GM18858 (cell line): Measurements from ENCODE around the gene TMPRSS9.
"Not testable (repeated sequence)": the region's sequence is repeated elsewhere in the genome, so short reads cannot be mapped to it uniquely, and the experiment has no call there.

Experiments
- ATAC-seq: cut with Tn5 transposase; IDR thresholded peaks from one replicate; pipeline ENCODE4 v1.9.1; 2021; ENCODE audit not compliant: unreplicated experiment

TMPRSS9 gene

GRCh38 chr19:2416321-2417097 lies 56.4 kb downstream of the TMPRSS9 start:
- ATAC-seq, result no peak

DNA sequence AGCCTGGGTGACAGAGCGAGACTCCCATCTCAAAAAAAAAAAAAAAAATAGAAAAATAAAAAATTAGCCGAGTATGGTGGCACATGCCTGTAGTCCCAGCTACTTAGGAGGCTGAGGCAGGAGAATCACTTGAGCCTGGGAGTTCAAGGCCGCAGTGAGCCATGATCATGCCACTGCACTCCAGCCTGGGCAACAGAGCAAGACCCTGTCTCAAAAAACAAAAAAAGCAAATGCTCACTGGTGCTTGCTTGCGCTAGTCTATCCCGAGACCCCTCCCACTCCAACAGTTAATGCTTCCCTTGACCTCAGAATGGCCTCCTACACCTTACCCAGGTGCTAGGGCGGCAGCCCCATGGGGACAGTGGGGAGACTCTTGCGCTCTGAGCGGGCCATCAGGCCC lies 57.4 kb downstream of the TMPRSS9 start:
- not testable (repeated sequence) for ATAC-seq

DNA sequence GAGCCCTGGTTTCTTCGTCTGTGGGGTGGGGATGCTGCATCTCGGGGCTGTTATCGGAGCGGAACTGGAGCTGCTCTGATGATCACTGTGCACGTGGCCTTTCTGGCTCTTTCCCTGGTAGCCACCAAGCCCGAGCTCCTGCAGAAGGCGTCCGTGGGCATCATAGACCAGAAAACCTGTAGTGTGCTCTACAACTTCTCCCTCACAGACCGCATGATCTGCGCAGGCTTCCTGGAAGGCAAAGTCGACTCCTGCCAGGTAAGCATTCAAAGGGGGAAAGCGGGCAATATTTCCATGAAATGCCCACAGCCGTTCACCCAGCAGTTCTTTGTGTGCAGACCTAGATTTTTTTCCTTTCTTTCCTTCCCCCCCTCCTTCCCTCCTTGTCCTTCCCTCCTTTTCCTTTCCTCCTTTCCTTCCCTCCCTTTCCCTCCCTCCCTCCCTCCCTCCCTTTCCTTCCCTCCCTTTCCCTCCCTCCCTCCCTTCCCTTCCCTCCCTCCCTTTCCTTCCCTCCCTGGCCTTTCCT lies 57.9 kb downstream of the TMPRSS9 start:
- no peak for ATAC-seq

GRCh38 chr19:2419754-2420153 lies 59.7 kb downstream of the TMPRSS9 start:
- no peak for ATAC-seq

DNA sequence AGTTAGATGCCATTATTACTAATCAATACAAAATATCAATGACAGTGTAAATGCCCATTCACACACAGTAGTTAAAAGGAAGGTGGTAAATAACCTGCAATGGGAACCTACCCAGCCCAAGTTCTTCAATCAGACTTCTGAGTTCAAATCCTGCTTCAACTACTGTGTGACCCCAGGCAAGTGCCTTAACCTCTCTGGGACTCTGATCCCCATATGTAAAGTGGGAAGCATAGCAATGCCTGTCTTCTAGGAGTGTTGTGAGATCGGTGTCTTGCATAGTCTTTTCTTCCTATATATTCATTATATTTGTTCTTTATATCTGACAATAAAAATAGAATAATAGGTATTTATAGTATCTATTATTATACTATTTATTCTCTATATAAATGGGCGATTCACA lies 60.4 kb downstream of the TMPRSS9 start:
- no peak for ATAC-seq

- ATAC-seq, result no peak
These were observed 61.7 kb downstream of the TMPRSS9 start for GRCh38 chr19:2421581-2422306.

DNA sequence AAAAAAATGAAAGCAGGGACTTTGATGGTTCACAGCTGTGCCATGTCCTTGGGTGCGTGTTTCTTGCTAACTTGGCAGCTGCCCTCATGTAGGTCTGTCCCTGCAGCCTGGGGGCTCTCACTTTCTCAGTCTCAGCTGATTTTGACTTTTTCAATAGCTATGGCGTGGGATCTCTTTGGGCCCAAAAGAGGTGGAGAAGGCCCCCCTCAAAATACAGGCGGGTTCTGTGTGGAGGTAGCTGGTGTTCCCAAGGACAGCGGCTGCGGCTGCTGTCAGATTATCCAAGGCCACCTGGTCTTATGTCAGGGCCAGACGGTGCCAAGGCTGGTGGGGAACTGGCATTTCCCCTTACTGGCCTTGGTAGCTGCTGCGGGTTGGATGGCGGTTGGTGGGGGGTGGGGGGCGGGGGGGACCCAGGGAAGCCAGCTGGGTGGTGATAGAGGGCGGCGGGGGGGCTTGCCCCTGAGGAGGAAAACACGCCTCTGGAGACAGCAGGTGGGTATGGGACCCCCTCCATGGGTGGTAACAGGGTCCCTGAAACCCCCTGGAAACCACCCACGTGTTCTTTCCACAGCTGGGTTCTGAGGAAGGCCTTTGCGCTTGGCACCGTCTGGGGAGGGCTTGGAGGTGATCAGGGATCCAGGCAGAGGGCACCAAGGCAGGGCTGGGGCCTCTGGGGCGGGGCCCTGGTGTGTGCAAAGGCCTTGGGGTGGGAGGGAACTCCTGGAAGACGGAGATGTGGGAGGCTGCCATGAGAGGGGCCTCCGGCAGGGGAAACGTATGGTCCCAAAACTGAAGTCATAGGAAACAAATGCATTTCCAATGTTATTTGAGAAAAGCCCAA lies 63.2 kb downstream of the TMPRSS9 start:
- no peak for ATAC-seq

DNA sequence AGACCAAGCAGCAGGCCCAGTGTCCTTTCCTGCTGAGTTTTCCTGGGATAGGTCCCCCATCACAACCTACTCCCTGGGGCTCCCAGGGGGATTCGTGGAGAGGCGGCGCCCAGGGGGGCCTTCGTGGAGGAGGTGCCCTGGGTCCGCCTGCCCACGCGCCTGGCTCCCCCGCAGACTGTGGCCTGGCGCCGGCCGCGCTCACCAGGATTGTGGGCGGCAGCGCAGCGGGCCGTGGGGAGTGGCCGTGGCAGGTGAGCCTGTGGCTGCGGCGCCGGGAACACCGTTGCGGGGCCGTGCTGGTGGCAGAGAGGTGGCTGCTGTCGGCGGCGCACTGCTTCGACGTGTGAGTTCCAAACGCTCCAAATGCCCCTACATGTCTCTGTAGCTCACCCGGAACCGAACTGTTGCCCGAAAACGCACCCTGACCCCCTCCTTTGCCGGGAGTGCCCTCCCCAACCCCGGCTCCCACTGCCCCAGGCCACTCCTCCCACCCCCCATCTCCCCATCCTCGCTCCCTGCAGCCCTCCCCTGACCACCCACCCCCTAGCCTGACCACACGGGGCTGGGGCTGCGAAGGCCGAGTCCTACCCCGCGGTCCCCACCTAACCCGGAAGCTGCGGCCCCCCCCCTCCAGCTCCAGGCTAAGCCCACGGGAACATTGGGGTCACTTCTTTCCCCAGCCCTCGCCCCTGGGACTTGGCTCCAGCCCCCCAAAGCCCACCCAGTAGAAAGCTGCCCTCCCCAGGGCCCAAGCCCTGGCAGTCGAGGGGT lies 64.0 kb downstream of the TMPRSS9 start:
- no peak for ATAC-seq

DNA sequence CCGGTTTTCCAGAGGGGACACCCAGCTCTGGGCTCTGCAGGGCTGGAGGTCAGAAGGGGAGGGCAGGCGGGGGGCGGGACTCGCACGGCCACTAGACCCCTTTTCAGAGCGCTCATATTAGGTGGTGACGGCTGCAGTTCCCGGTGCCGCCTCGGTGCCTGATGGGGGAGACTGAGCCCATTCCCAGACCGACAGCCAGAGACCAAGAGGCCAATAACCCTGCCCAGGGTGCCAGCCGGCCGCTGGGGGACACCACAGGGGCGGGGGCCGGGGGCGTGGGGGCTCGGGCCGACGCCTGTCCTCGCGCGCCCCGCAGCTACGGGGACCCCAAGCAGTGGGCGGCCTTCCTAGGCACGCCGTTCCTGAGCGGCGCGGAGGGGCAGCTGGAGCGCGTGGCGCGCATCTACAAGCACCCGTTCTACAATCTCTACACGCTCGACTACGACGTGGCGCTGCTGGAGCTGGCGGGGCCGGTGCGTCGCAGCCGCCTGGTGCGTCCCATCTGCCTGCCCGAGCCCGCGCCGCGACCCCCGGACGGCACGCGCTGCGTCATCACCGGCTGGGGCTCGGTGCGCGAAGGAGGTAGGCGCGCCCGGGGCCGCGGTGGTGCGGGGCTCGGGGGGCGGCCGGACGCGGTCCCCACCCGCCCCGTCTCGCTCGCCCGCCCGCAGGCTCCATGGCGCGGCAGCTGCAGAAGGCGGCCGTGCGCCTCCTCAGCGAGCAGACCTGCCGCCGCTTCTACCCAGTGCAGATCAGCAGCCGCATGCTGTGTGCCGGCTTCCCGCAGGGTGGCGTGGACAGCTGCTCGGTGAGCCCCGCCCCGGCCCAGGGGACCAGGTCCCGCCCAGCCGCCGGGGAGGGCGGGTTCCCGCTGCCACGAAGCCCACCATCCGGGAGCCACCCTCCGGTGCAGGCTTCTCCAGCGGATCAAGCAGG lies 64.9 kb downstream of the TMPRSS9 start:
- no peak for ATAC-seq

- no peak for ATAC-seq
These were observed 65.8 kb downstream of the TMPRSS9 start for GRCh38 chr19:2425622-2426581.

DNA sequence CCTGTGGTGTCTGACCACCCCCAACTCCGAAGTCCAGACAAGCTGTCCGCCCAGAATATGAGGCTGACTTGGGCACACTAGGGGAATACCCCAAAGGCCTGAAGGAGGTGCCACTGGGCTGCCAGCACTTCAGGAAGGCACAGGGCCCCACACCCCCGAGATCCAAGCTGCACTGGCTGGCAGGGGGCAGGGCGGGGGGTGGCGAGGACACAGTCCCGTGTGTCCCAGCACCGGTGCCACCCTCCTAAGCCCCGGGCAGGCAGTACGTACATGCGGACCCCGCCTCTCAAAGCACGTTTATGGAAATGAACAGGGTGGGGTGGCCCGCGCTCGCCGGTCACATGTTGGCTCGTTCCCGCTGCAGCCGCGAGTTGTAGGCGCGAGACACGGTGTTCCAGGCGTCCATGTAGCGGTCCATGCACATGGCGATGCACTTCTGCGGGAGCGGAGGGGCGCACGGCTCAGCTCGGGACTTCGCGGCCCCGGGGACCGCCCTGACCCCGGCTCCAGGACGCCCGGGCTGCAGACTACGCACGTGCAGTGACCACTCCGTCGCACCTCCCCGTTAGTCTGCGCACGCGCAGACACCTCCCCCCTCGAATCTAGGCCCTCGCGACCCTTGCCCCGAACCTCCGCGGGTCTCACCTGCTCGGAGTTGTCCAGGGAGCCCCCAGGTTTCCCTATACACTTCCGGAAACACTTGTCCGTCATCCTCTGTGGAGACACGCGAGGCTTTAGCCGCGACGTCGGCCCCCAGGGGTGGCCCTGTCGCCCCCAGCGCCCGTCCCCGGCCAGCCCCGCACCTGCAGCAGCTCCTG lies 66.8 kb downstream of the TMPRSS9 start:
- ATAC-seq, result peak; percentile 10

DNA sequence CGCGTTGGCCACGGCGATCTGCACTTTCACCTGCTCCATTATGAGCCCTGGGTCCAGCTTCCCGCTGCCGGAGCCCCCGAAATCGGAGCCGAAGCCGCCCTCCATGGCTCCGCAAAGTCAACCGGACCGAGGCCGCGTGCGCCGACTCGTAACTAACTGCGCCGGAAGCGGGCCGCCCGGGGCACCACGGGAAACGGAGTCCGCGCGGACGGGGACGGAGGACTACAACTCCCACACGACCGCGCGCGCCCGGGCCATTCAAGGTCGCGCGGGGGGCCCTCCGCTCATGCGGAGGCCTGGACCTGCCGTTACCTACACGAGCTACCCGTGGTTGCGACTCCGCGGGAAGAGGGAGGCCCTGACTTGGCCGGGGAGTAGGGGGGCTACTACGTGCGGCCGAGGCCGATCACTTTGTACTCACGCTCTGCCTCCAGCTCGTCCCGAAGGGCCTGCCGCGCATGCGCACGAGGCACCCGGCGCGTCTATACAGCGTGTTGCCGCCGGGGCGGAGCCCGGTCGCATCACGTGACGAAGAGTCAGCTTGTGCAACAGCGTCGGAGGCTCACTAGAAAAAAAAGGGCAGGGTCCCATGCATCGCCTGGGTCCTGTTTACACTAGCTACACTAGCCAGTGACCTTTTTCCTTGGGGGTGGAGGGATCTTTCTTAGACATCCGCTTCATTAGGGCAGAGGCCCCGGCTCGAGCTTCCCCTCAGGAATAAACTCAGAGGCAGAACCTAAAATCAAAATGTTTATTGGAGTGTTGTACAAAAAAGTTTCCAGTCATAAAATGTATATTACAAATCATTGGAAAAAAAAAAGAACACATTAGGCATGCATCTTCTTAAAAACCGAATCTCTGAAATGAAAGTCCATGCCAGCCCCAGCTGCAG lies 67.6 kb downstream of the TMPRSS9 start, which contains the start of gene TIMM13:
TSS of gene TIMM13 (minus strand) at position 158 of the 892 bp plus-strand sequence. CDS start at position 105, 53 bp downstream.
- peak; percentile 55 for ATAC-seq

- ATAC-seq, result no peak
These were observed 68.2 kb downstream of the TMPRSS9 start for GRCh38 chr19:2428321-2428690.

DNA sequence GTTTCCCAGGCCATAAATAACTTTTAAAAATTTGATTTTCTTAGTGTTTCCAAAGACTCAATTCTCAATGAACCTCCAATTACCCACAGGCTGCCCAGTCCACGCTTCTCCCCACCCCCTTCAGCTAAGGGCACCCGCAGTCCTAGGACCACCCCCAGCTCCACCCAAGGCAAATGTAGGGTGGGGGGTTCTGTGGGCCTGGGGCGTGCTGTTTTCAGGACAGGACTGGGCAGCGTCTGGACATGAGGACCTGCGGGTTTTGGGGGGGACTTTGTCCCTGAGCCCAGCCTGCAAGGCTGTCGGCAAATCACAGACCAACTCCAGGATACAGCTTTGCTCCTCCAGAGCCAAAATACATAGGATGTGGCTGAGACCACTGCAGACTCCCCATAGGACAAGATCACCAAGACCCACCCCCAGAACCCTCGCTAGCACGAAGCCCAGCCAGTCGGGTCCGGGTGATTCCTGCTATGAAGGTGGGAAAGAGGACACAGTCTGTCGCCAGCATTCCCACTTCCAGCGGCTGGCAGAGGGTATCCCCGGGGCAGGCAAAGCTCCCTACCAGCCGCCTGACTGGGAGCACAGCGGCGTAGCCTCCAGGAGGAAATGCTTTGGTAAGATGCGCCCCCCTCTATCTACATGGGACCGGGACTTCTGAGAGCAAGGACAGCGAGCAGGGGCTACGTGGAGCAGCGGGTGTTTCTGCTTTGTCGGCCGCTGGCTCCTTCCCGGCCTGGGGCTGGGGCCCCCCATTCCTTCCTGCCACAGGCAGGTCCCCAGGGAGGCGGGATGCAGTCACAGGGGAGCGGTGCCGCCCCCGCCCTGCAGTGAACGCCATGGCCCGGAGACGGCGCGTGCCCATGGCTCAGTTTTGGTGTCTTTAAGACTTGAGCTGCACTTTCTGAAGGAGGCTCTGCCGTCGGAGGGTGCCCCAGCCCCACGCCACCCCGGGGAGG lies 69.0 kb downstream of the TMPRSS9 start:
- ATAC-seq, result no peak

DNA sequence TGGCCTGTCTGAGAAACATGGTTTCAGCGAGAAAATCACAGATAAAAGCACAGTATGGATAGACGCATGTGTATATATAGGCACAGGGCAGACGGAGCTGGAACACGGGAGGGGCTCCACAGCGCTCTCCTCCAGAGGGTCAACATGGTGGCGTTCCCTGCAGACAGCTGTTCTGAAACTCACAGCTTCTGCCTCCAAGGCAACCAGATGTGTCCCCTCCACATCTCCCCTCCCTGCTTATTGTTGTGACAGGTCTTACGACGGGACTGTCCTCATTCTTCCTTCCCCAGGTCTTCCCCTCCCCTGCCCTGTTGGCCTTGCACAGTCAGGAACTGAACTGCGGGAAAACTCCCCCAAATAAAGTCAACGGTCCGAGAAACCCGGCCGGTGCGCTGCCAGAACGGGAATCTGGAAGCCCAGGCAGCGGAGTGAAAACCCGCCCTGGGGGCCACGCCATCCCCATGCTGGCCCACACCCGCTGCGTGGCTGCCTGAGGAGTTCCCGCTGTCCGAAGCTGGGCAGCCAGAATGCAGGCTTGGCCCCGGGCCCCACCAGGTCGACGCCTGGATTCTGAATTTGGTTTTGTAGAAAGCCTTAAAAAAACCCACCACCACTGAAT lies 70.0 kb downstream of the TMPRSS9 start:
- ATAC-seq, result no peak
